Naive B cell (primary cell): ENCODE data around the gene CAND2. TPM values are rescaled to one million over a fixed set of nuclear protein-coding genes. Genes with fewer than 3 reads are reported as not detected.
A peak's percentile ranks its signal among the peaks of the same experiment; 100 is the strongest.

Experiments
- ATAC-seq, 2 donors: fragments of 150-1000 bp; cut with Tn5 transposase; 2 replicates each; pipeline ENCODE4 v1.10.0; 2021; ENCODE audit warnings: low read depth in 2 of 2, mild to moderate bottlenecking in 2 of 2, moderate library complexity in 2 of 2
- DNase-seq: peaks from one replicate; pipeline ENCODE4 v3.0.0; 2022
- H3K27ac Mint-ChIP-seq, 6 donors: one replicate each; pipeline ENCODE4 v1.8.0; 2020 to 2022; ENCODE audit warnings: mild to moderate bottlenecking in 6 of 6, mixed read lengths in 6 of 6, moderate library complexity in 5 of 6, inconsistent platforms in 2 of 6
- H3K27me3 Mint-ChIP-seq, 3 donors: one replicate each; pipeline ENCODE4 v1.8.0; 2021 to 2022; ENCODE audit warnings: mixed read lengths in 3 of 3, mild to moderate bottlenecking in 1 of 3
- H3K36me3 Mint-ChIP-seq, 2 donors: one replicate each; pipeline ENCODE4 v1.8.0; 2020 to 2022; ENCODE audit warnings: mixed read lengths in 2 of 2, inconsistent platforms in 1 of 2, mild to moderate bottlenecking in 1 of 2
- H3K4me1 Mint-ChIP-seq, 3 donors: one replicate each; pipeline ENCODE4 v1.8.0; 2020 to 2022; ENCODE audit warnings: mixed read lengths in 3 of 3, inconsistent platforms in 1 of 3, mild to moderate bottlenecking in 1 of 3, moderate library complexity in 1 of 3
- H3K4me3 Mint-ChIP-seq, 8 donors: one replicate each; pipeline ENCODE4 v1.8.0; 2020 to 2022; ENCODE audit warnings: mild to moderate bottlenecking in 8 of 8, mixed read lengths in 8 of 8, moderate library complexity in 8 of 8, inconsistent platforms in 2 of 8
- H3K9me3 Mint-ChIP-seq, 7 donors: one replicate each; pipeline ENCODE4 v1.8.0; 2020 to 2022; ENCODE audit warnings: mixed read lengths in 7 of 7, mild to moderate bottlenecking in 5 of 7, inconsistent platforms in 2 of 7, moderate library complexity in 1 of 7
- polyA plus RNA-seq, 6 donors: library from polyadenylated mRNA; unstranded; fragments of 300-500 nt; fragmentation: Illumina TruSeq; gene quantifications; one replicate each; pipeline ENCODE4 v1.2.3, GENCODE V29; 2021; ENCODE audit warnings: low read depth in 6 of 6

CAND2 gene
- polyA plus RNA-seq, 6 donors from 2014 or later: 0.12 to 0.61 (median 0.49) TPM; not detected in 1

GRCh38 chr3:12758025-12758781, 38.3 kb upstream of the CAND2 start:
- H3K27ac Mint-ChIP-seq: peak overlapping the region in 1 of 6 donors; percentile 65
- DNase-seq (no peak), ATAC-seq (peak in 1 of 2 donors; percentile 35)
- H3K9me3 Mint-ChIP-seq: peaks cover 0 to 1% (median 0%) of the 10 kb centered on the region in 7 donors
- no peaks in the 10 kb centered on the region for H3K36me3 Mint-ChIP-seq
- H3K4me1 Mint-ChIP-seq: peaks cover 0 to 14% (median 12%) of the 10 kb centered on the region in 3 donors
- no peak overlapping the region for H3K4me3 Mint-ChIP-seq
- H3K27me3 Mint-ChIP-seq: peaks cover 14 to 53% (median 32%) of the 10 kb centered on the region in 3 donors

- H3K9me3 Mint-ChIP-seq: peaks cover 0 to 1% (median 0%) of the 10 kb centered on the region in 7 donors
- H3K4me3 Mint-ChIP-seq: no peak within 1 kb of the TSS
- H3K27me3 Mint-ChIP-seq: peaks cover 14 to 49% (median 32%) of the 10 kb centered on the region in 3 donors
- H3K27ac Mint-ChIP-seq: peak within 1 kb of the TSS in 2 of 6 donors; percentile 26 to 65
- no peak for DNase-seq
- ATAC-seq: no peak
- no peaks in the 10 kb centered on the region for H3K36me3 Mint-ChIP-seq
- peaks cover 0 to 14% (median 12%) of the 10 kb centered on the region in 3 donors for H3K4me1 Mint-ChIP-seq
Measured at GRCh38 chr3:12759097-12759679, 37.3 kb upstream of the CAND2 start, which contains the start of gene TMEM40. Gene TMEM40, minus strand, starts transcription at chr3:12759259. Its CDS starts 9,427 bp downstream, at chr3:12749832.

GRCh38 chr3:12759693-12760565, 36.6 kb upstream of the CAND2 start:
- DNase-seq: no peak
- Mint-ChIP-seq H3K4me3 (no peak overlapping the region), H3K9me3 (peaks cover 0 to 1% (median 0%) of the 10 kb centered on the region in 7 donors), H3K27ac (peak overlapping the region in 1 of 6 donors; percentile 12), H3K27me3 (peaks cover 14 to 45% (median 30%) of the 10 kb centered on the region in 3 donors), H3K4me1 (peaks cover 0 to 14% (median 12%) of the 10 kb centered on the region in 3 donors), H3K36me3 (no peaks in the 10 kb centered on the region)
- no peak for ATAC-seq

GRCh38 chr3:12764171-12764776, 32.2 kb upstream of the CAND2 start:
- Mint-ChIP-seq H3K9me3 (peaks cover 0 to 1% (median 0%) of the 10 kb centered on the region in 7 donors), H3K36me3 (no peaks in the 10 kb centered on the region), H3K27ac (no peak overlapping the region), H3K27me3 (peaks cover 17 to 34% (median 20%) of the 10 kb centered on the region in 3 donors), H3K4me1 (peaks cover 0 to 5% (median 0%) of the 10 kb centered on the region in 3 donors), H3K4me3 (no peak overlapping the region)
- no peak for DNase-seq
- no peak for ATAC-seq

- H3K36me3 Mint-ChIP-seq: no peaks in the 10 kb centered on the region
- H3K4me3 Mint-ChIP-seq: no peak overlapping the region
- H3K4me1 Mint-ChIP-seq: no peaks in the 10 kb centered on the region
- peaks cover 0 to 1% (median 0%) of the 10 kb centered on the region in 7 donors for H3K9me3 Mint-ChIP-seq
- DNase-seq: no peak
- no peak for ATAC-seq
- no peak overlapping the region for H3K27ac Mint-ChIP-seq
- H3K27me3 Mint-ChIP-seq: peaks cover 10 to 22% (median 10%) of the 10 kb centered on the region in 3 donors
Measured at GRCh38 chr3:12766541-12766940, 29.9 kb upstream of the CAND2 start.

- peaks cover 0 to 7% of the 10 kb centered on the region in 2 donors for H3K36me3 Mint-ChIP-seq
- peaks cover 9 to 14% (median 11%) of the 10 kb centered on the region in 3 donors for H3K4me1 Mint-ChIP-seq
- no peak overlapping the region for H3K27ac Mint-ChIP-seq
- H3K4me3 Mint-ChIP-seq: no peak overlapping the region
- H3K27me3 Mint-ChIP-seq: peaks cover 10% of the 10 kb centered on the region in 3 donors
- ATAC-seq (no peak), DNase-seq (no peak)
- H3K9me3 Mint-ChIP-seq: peaks cover 4 to 11% (median 7%) of the 10 kb centered on the region in 7 donors
Measured at GRCh38 chr3:12768579-12769527, 27.6 kb upstream of the CAND2 start.

GRCh38 chr3:12769761-12770160, 26.7 kb upstream of the CAND2 start:
- no peak for ATAC-seq
- H3K27ac Mint-ChIP-seq: no peak overlapping the region
- H3K4me3 Mint-ChIP-seq: no peak overlapping the region
- peaks cover 9 to 14% (median 11%) of the 10 kb centered on the region in 3 donors for H3K4me1 Mint-ChIP-seq
- H3K9me3 Mint-ChIP-seq: peaks cover 4 to 20% (median 10%) of the 10 kb centered on the region in 7 donors
- peaks cover 10% of the 10 kb centered on the region in 3 donors for H3K27me3 Mint-ChIP-seq
- H3K36me3 Mint-ChIP-seq: peaks cover 0 to 16% of the 10 kb centered on the region in 2 donors
- no peak for DNase-seq

GRCh38 chr3:12771236-12771635, 25.2 kb upstream of the CAND2 start:
- no peak overlapping the region for H3K27ac Mint-ChIP-seq

GRCh38 chr3:12772462-12772861, 24.0 kb upstream of the CAND2 start:
- ATAC-seq: no peak
- no peak overlapping the region for H3K4me3 Mint-ChIP-seq

More at GRCh38 chr3:12771236-12771635, 25.2 kb upstream of the CAND2 start:
- ATAC-seq: no peak
- peaks cover 0 to 17% of the 10 kb centered on the region in 2 donors for H3K36me3 Mint-ChIP-seq
- peaks cover 10 to 18% (median 13%) of the 10 kb centered on the region in 3 donors for H3K27me3 Mint-ChIP-seq
- peaks cover 9 to 14% (median 11%) of the 10 kb centered on the region in 3 donors for H3K4me1 Mint-ChIP-seq
- peaks cover 5 to 28% (median 13%) of the 10 kb centered on the region in 7 donors for H3K9me3 Mint-ChIP-seq
- no peak for DNase-seq
- peak overlapping the region in 1 of 8 donors; percentile 73 for H3K4me3 Mint-ChIP-seq

GRCh38 chr3:12773030-12773709, 23.3 kb upstream of the CAND2 start:
- Mint-ChIP-seq H3K4me3 (peak overlapping the region in 2 of 8 donors; percentile 2 to 9), H3K27ac (peak overlapping the region in 3 of 6 donors; percentile 14 to 69 (median 62)), H3K27me3 (peaks cover 8 to 32% (median 9%) of the 10 kb centered on the region in 3 donors), H3K4me1 (peaks cover 9 to 14% (median 11%) of the 10 kb centered on the region in 3 donors), H3K36me3 (peaks cover 0 to 17% of the 10 kb centered on the region in 2 donors), H3K9me3 (peaks cover 5 to 28% (median 13%) of the 10 kb centered on the region in 7 donors)
- ATAC-seq (peak; percentile 53 to 54), DNase-seq (no peak)

More at GRCh38 chr3:12772462-12772861, 24.0 kb upstream of the CAND2 start:
- Mint-ChIP-seq H3K27me3 (peaks cover 6 to 27% (median 13%) of the 10 kb centered on the region in 3 donors), H3K36me3 (peaks cover 0 to 17% of the 10 kb centered on the region in 2 donors), H3K9me3 (peaks cover 5 to 28% (median 13%) of the 10 kb centered on the region in 7 donors), H3K4me1 (peaks cover 9 to 14% (median 11%) of the 10 kb centered on the region in 3 donors), H3K27ac (peak overlapping the region in 1 of 6 donors; percentile 73)
- DNase-seq: no peak

GRCh38 chr3:12773710-12774086, 22.8 kb upstream of the CAND2 start:
- ATAC-seq (no peak), DNase-seq (no peak)
- peak overlapping the region in 2 of 8 donors; percentile 2 to 9 for H3K4me3 Mint-ChIP-seq
- peaks cover 0 to 17% of the 10 kb centered on the region in 2 donors for H3K36me3 Mint-ChIP-seq
- peaks cover 5 to 28% (median 13%) of the 10 kb centered on the region in 7 donors for H3K9me3 Mint-ChIP-seq
- peak overlapping the region in 2 of 6 donors; percentile 62 to 69 for H3K27ac Mint-ChIP-seq
- H3K4me1 Mint-ChIP-seq: peaks cover 9 to 14% (median 11%) of the 10 kb centered on the region in 3 donors
- H3K27me3 Mint-ChIP-seq: peaks cover 8 to 32% (median 9%) of the 10 kb centered on the region in 3 donors
